IMR-90 (cell line): ENCODE data around the gene SDK1. TPM values are rescaled to one million over a fixed set of nuclear protein-coding genes. Genes with fewer than 3 reads are reported as not detected.

ENCODE experiments used
- ATAC-seq: fragments of 200-7000 bp; cut with Tn5 transposase; 2 replicates; pipeline ENCODE4 v1.9.1; 2020; ENCODE audit warnings: low read depth, mild to moderate bottlenecking, moderate library complexity
- BruUV-seq: library from RNA; stranded (reverse); fragments of 400-500 nt; replicated peaks from 2 replicates; lab custom pipeline; 2021; lab: Mats Ljungman, UMichigan
- CTCF ChIA-PET: fragments of 300-600 bp; formaldehyde crosslinking; extraction: SDS; loops from one replicate; lab custom pipeline; 2021; ENCODE audit warnings: antibody characterized with exemption; lab: Yijun Ruan, JAX
- POLR2A ChIA-PET: fragments of 300-600 bp; sonication (Branson Sonifier 250); formaldehyde crosslinking; loops from one replicate; lab custom pipeline; 2022; ENCODE audit warnings: antibody characterized with exemption; ENCODE audit not compliant: unreplicated experiment; lab: Charles Lee
- DNase-seq: peaks from one replicate; pipeline ENCODE4 v3.0.0; 2013
- H2AFZ ChIP-seq: replicated peaks from 2 replicates; pipeline ENCODE3; 2013; ENCODE audit warnings: low read length, mild to moderate bottlenecking; ENCODE audit not compliant: poor library complexity
- H2AK5ac ChIP-seq: 2 replicates; pipeline ENCODE4 v1.6.1; 2013; ENCODE audit warnings: low read depth, low read length, inconsistent platforms
- H2AK9ac ChIP-seq: replicated peaks from 2 replicates; pipeline ENCODE3; 2013; ENCODE audit warnings: mild to moderate bottlenecking, low read depth, low read length, moderate library complexity; ENCODE audit not compliant: poor library complexity
- H2BK120ac ChIP-seq: 2 replicates; pipeline ENCODE4 v1.6.1; 2013; ENCODE audit warnings: low read depth, low read length, inconsistent platforms
- H2BK15ac ChIP-seq: 3 replicates; pipeline ENCODE4 v1.6.1; 2013; ENCODE audit warnings: low read depth, low read length, inconsistent platforms
- H2BK20ac ChIP-seq: 2 replicates; pipeline ENCODE4 v1.6.1; 2013; ENCODE audit warnings: low read depth, mild to moderate bottlenecking, inconsistent platforms, low read length, moderate library complexity
- H2BK5ac ChIP-seq: 2 replicates; pipeline ENCODE4 v1.6.1; 2013; ENCODE audit warnings: mild to moderate bottlenecking, low read depth, low read length, inconsistent platforms; ENCODE audit not compliant: poor library complexity, severe bottlenecking
- H3K14ac ChIP-seq: replicated peaks from 2 replicates; pipeline ENCODE4 v1.6.1; 2013; ENCODE audit warnings: low read depth, low read length, inconsistent platforms
- H3K18ac ChIP-seq: 2 replicates; pipeline ENCODE4 v1.6.1; 2013; ENCODE audit warnings: low read depth, low read length, control low read depth
- H3K23ac ChIP-seq: 2 replicates; pipeline ENCODE4 v1.6.1; 2013; ENCODE audit warnings: low read depth, low read length, inconsistent platforms
- H3K27ac ChIP-seq: 2 replicates; pipeline ENCODE4 v1.5.1; 2013; ENCODE audit warnings: mild to moderate bottlenecking, control low read depth, low read length; ENCODE audit not compliant: insufficient read depth
- H3K27me3 ChIP-seq: 2 replicates; pipeline ENCODE4 v1.6.1; 2013; ENCODE audit warnings: low read length; ENCODE audit not compliant: control insufficient read depth, insufficient read depth
- H3K36me3 ChIP-seq: 2 replicates; pipeline ENCODE4 v1.6.1; 2013; ENCODE audit warnings: low read length, mixed read lengths; ENCODE audit not compliant: control insufficient read depth, insufficient read depth
- H3K4ac ChIP-seq: 2 replicates; pipeline ENCODE4 v1.6.1; 2013; ENCODE audit warnings: low read depth, low read length, inconsistent platforms
- H3K4me1 ChIP-seq: 2 replicates; pipeline ENCODE4 v1.6.1; 2013; ENCODE audit warnings: low read length, mixed read lengths; ENCODE audit not compliant: control insufficient read depth, insufficient read depth
- H3K4me2 ChIP-seq: 2 replicates; pipeline ENCODE4 v1.6.1; 2013; ENCODE audit warnings: low read depth, mild to moderate bottlenecking, control low read depth, low read length, moderate library complexity
- H3K4me3 ChIP-seq: 2 replicates; pipeline ENCODE4 v1.5.1; 2013; ENCODE audit warnings: low read depth, mild to moderate bottlenecking, control low read depth, low read length, moderate library complexity; ENCODE audit not compliant: insufficient read depth
- H3K56ac ChIP-seq: 2 replicates; pipeline ENCODE4 v1.6.1; 2013; ENCODE audit warnings: low read length, inconsistent platforms; ENCODE audit not compliant: insufficient read depth; ENCODE audit errors: extremely low read depth
- H3K79me1 ChIP-seq, 2 experiments: 2 replicates each; pipeline ENCODE4 v1.6.1; 2013; ENCODE audit warnings: low read length in 2 of 2, inconsistent platforms in 1 of 2, low read depth in 1 of 2
- H3K9ac ChIP-seq: 2 replicates; pipeline ENCODE4 v1.6.1; 2013; ENCODE audit warnings: low read depth, low read length, control low read depth
- H3K9me1 ChIP-seq: 2 replicates; pipeline ENCODE4 v1.6.1; 2013; ENCODE audit warnings: low read length, inconsistent platforms; ENCODE audit not compliant: insufficient read depth
- H3K9me3 ChIP-seq: 2 replicates; pipeline ENCODE4 v1.6.1; 2013; ENCODE audit warnings: low read length; ENCODE audit not compliant: control insufficient read depth, insufficient read depth
- H4K20me1 ChIP-seq: 2 replicates; pipeline ENCODE4 v1.6.1; 2013; ENCODE audit warnings: low read length, inconsistent platforms; ENCODE audit not compliant: insufficient read depth
- H4K5ac ChIP-seq: 2 replicates; pipeline ENCODE4 v1.6.1; 2013; ENCODE audit warnings: mild to moderate bottlenecking, low read depth, low read length, control low read depth
- H4K8ac ChIP-seq, 2 experiments: 2 replicates each; pipeline ENCODE4 v1.6.1; 2013; ENCODE audit warnings: low read depth in 2 of 2, low read length in 2 of 2, control low read depth in 1 of 2, inconsistent platforms in 1 of 2
- H4K91ac ChIP-seq: 2 replicates; pipeline ENCODE4 v1.6.1; 2013; ENCODE audit warnings: low read depth, low read length, inconsistent platforms; ENCODE audit not compliant: insufficient read depth
- BHLHE40 ChIP-seq: fragments of 150-350 bp; IDR thresholded peaks from 2 replicates; pipeline ENCODE4 v1.6.1; 2016; ENCODE audit warnings: mild to moderate bottlenecking, low read depth, low read length
- CEBPB ChIP-seq: IDR thresholded peaks from 2 replicates; pipeline ENCODE4 v1.6.1; 2012; ENCODE audit warnings: low read depth, low read length, improper control_type of control experiment
- CHD1 ChIP-seq: IDR thresholded peaks from 2 replicates; pipeline ENCODE4 v1.6.1; 2012; ENCODE audit warnings: low read depth, low read length, improper control_type of control experiment
- CTCF ChIP-seq: conservative IDR thresholded peaks from 2 replicates; pipeline ENCODE4 v1.5.1; 2012; ENCODE audit warnings: mild to moderate bottlenecking, low read depth, low read length, improper control_type of control experiment
- FOS ChIP-seq: fragments of 150-350 bp; IDR thresholded peaks from 2 replicates; pipeline ENCODE4 v1.6.1; 2016; ENCODE audit warnings: low read depth, low read length
- MAFK ChIP-seq: IDR thresholded peaks from 2 replicates; pipeline ENCODE4 v1.6.1; 2012; ENCODE audit warnings: low read depth, low read length, improper control_type of control experiment
- MAZ ChIP-seq: IDR thresholded peaks from 2 replicates; pipeline ENCODE4 v1.6.1; 2012; ENCODE audit warnings: low read depth, mild to moderate bottlenecking, low read length, improper control_type of control experiment, moderate library complexity, borderline replicate concordance
- MXI1 ChIP-seq: IDR thresholded peaks from 2 replicates; pipeline ENCODE4 v1.6.1; 2012; ENCODE audit warnings: low read depth, mild to moderate bottlenecking, low read length, moderate library complexity, borderline replicate concordance
- POLR2A ChIP-seq: IDR thresholded peaks from 2 replicates; pipeline ENCODE4 v1.6.1; 2012; ENCODE audit warnings: mild to moderate bottlenecking, low read depth, low read length
- RAD21 ChIP-seq: IDR thresholded peaks from 2 replicates; pipeline ENCODE4 v1.6.1; 2012; ENCODE audit warnings: low read length, improper control_type of control experiment
- RCOR1 ChIP-seq: IDR thresholded peaks from 2 replicates; pipeline ENCODE4 v1.6.1; 2012; ENCODE audit warnings: mild to moderate bottlenecking, low read length, improper control_type of control experiment; ENCODE audit not compliant: insufficient replicate concordance
- SMC3 ChIP-seq: fragments of 150-350 bp; IDR thresholded peaks from 2 replicates; pipeline ENCODE4 v1.6.1; 2016; ENCODE audit warnings: low read depth, mild to moderate bottlenecking, antibody characterized with exemption, low read length, moderate library complexity
- WGBS, 2 experiments: methylation state at CpG; one replicate each; pipeline versions ENCODE4 v1.1.5 to v1.1.7; 2013; ENCODE audit warnings: missing lambda C conversion rate in 2 of 2; ENCODE audit not compliant: insufficient read length in 1 of 2; ENCODE audit errors: extremely low coverage in 2 of 2; 5-methylcytosine and 5-hydroxymethylcytosine counted together
- dilution Hi-C: fragments of 300-500 bp; cut with HindIII; formaldehyde crosslinking; loops from one replicate; pipeline ENCODE4 v1.14.3; 2018; ENCODE audit warnings: low sequenced_read_pairs; ENCODE audit not compliant: unreplicated experiment
- in situ Hi-C: fragments of 300-500 bp; cut with MboI; formaldehyde crosslinking; loops from 3 replicates; pipeline ENCODE4 v1.14.3; 2019; ENCODE audit warnings: low sequenced_read_pairs, inconsistent platforms, mixed read lengths
- intact Hi-C: fragments of 100-400 bp; cut with micrococcal nuclease; formaldehyde crosslinking; loops from 2 replicates; pipeline ENCODE4 v1.10.0; 2022
- polyA plus RNA-seq, 3 experiments: library from polyadenylated mRNA; depleted of rRNA; stranded (reverse); fragments of >200 nt; gene quantifications; 2 replicates each; pipeline ENCODE4 v1.2.3, GENCODE V29; 2012; ENCODE audit warnings: low replicate concordance in 1 of 3
- total RNA-seq: library from RNA; depleted of rRNA; stranded (reverse); fragments of >200 nt; gene quantifications from 2 replicates; pipeline ENCODE4 v1.2.3, GENCODE V29; 2012
- TF ChIP-seq, protein P1 (sequence below): fragments of 150-350 bp; IDR thresholded peaks from 2 replicates; pipeline ENCODE4 v1.6.1; 2017; ENCODE audit warnings: mild to moderate bottlenecking, antibody characterized with exemption, low read length, low read depth
- TF ChIP-seq, protein P2 (sequence below): fragments of 150-350 bp; IDR thresholded peaks from 2 replicates; pipeline ENCODE4 v1.6.1; 2016; ENCODE audit warnings: low read depth, mild to moderate bottlenecking, low read length, moderate library complexity, borderline replicate concordance

Gene SDK1
- total and polyA plus RNA-seq, 2 of the 4 experiments (the other 2 are of a cell fraction) = 1.5 to 1.6 TPM

- intact Hi-C loops = no loop called here
Measured at GRCh38 chr7:3310884-3311283, 9.8 kb downstream of the SDK1 start.

More at GRCh38 chr7:3310884-3311283, 9.8 kb downstream of the SDK1 start:
- Histone ChIP-seq H3K23ac (no peak overlapping the region), H3K14ac (no peak overlapping the region), H3K27me3 (no peaks in the 10 kb centered on the region; the same call in 1 of the 2 replicates), H4K5ac (no peak overlapping the region), H2BK120ac (no peak overlapping the region), H3K56ac (no peak overlapping the region), H2BK5ac (no peak overlapping the region), H3K27ac (no peak overlapping the region), H2BK20ac (no peak overlapping the region), H3K4ac (no peak overlapping the region), H3K4me1 (no peaks in the 10 kb centered on the region), H3K9me1 (no peaks in the 10 kb centered on the region), H3K4me3 (no peak overlapping the region), H2AK9ac (no peak overlapping the region), H2AK5ac (no peak overlapping the region), H4K8ac (no peak overlapping the region), H2AFZ (no peak overlapping the region), H2BK15ac (no peak overlapping the region), H4K20me1 (no peaks in the 10 kb centered on the region), H3K79me1 (no peaks in the 10 kb centered on the region), H3K36me3 (no peaks in the 10 kb centered on the region), H3K9me3 (no peaks in the 10 kb centered on the region), H3K18ac (no peak overlapping the region), H3K4me2 (no peak overlapping the region), H4K91ac (no peak overlapping the region), H3K9ac (no peak overlapping the region)
- DNase-seq (no peak), ATAC-seq (no peak)
- 70% methylated on average over 2 of the region's 3 CpGs; no CpG with 5 or more reads in 1 of the 2 experiments for WGBS, 2 experiments
- no peak for TF ChIP-seq BHLHE40
- no peak for TF ChIP-seq RCOR1
- TF ChIP-seq CHD1 = no peak
- TF ChIP-seq MAFK = no peak
- TF ChIP-seq RAD21 = no peak
- TF ChIP-seq, protein P1, sequence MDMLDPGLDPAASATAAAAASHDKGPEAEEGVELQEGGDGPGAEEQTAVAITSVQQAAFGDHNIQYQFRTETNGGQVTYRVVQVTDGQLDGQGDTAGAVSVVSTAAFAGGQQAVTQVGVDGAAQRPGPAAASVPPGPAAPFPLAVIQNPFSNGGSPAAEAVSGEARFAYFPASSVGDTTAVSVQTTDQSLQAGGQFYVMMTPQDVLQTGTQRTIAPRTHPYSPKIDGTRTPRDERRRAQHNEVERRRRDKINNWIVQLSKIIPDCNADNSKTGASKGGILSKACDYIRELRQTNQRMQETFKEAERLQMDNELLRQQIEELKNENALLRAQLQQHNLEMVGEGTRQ = no peak
- no peak for TF ChIP-seq FOS
- no peak for TF ChIP-seq CEBPB
- TF ChIP-seq MXI1 = no peak
- TF ChIP-seq MAZ = no peak
- TF ChIP-seq CTCF = no peak
- TF ChIP-seq POLR2A = no peak
- TF ChIP-seq, protein P2, sequence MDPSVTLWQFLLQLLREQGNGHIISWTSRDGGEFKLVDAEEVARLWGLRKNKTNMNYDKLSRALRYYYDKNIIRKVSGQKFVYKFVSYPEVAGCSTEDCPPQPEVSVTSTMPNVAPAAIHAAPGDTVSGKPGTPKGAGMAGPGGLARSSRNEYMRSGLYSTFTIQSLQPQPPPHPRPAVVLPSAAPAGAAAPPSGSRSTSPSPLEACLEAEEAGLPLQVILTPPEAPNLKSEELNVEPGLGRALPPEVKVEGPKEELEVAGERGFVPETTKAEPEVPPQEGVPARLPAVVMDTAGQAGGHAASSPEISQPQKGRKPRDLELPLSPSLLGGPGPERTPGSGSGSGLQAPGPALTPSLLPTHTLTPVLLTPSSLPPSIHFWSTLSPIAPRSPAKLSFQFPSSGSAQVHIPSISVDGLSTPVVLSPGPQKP = no peak
- TF ChIP-seq SMC3 = no peak
- ChIA-PET POLR2A (interaction anchor here (0.6 kb wide), 1 partner anchor 12 kb away, joined by 3 read pairs; no protein-coding TSS in a partner anchor), CTCF (no interaction called here)
- BruUV-seq = no TSS peak
- dilution Hi-C loops = no loop called here
- in situ Hi-C loops = no loop called here
